Tibial nerve (tissue), 4 donors: ENCODE results near the gene BIRC6. TPM values are rescaled to one million over a fixed set of nuclear protein-coding genes. Genes with fewer than 3 reads are reported as not detected.

Source experiments
- DNase-seq, 2 donors: peaks; one replicate each; pipeline ENCODE4 v3.0.0-alpha.2; 2019; ENCODE audit warnings: low spot score in 2 of 2
- H3K27ac ChIP-seq, 4 donors: fragments of 200-600 bp; sonication (generic) in 3 of 4; one replicate each; pipeline ENCODE4 v1.5.1; 2017 to 2019; ENCODE audit warnings: mild to moderate bottlenecking in 1 of 4
- H3K27me3 ChIP-seq, 2 donors: fragments of 200-600 bp; sonication (generic) in 1 of 2; one replicate each; pipeline versions ENCODE4 v1.5.1 to v1.6.0; 2017 to 2019
- H3K36me3 ChIP-seq, 3 donors: fragments of 200-600 bp; sonication (generic); one replicate each; pipeline ENCODE4 v1.5.1; 2018 to 2019
- H3K4me1 ChIP-seq, 4 donors: fragments of 200-600 bp; sonication (generic) in 3 of 4; one replicate each; pipeline ENCODE4 v1.5.1; 2017 to 2019
- H3K4me3 ChIP-seq, 4 donors: fragments of 200-600 bp; sonication (generic) in 3 of 4; one replicate each; pipeline ENCODE4 v1.5.1; 2017 to 2019; ENCODE audit warnings: mild to moderate bottlenecking in 1 of 4, moderate library complexity in 1 of 4
- H3K9me3 ChIP-seq, 4 donors: fragments of 200-600 bp; sonication (generic) in 3 of 4; one replicate each; pipeline ENCODE4 v1.5.1; 2017 to 2019
- EP300 ChIP-seq, 2 donors: sonication (generic); formaldehyde crosslinking; IDR thresholded peaks; one replicate each; pipeline ENCODE4 v1.6.1; 2017; ENCODE audit warnings: antibody characterized with exemption in 2 of 2, mild to moderate bottlenecking in 1 of 2
- POLR2A ChIP-seq, 2 donors: fragments of 450-650 bp; IDR thresholded peaks; one replicate each; pipeline ENCODE4 v1.6.1; 2017; ENCODE audit warnings: antibody characterized with exemption in 2 of 2, mild to moderate bottlenecking in 2 of 2, moderate library complexity in 2 of 2
- WGBS, 2 donors: methylation state at CpG; one replicate each; pipeline ENCODE4 v1.1.5; 2018; 5-methylcytosine and 5-hydroxymethylcytosine counted together
- total RNA-seq, 4 donors: library from RNA; depleted of rRNA; stranded (reverse); fragments of >200 nt; gene quantifications; one replicate each; pipeline ENCODE4 v1.1.0, GENCODE V29; 2016
- TF ChIP-seq, protein P1 (sequence below), 5 experiments: fragments of 200-600 bp in 3 of 5; fragments of 450-650 bp in 2 of 5; sonication (generic) in 3 of 5; IDR thresholded peaks; one replicate each; pipeline ENCODE4 v1.5.1; 2016 to 2019; ENCODE audit warnings: antibody characterized with exemption in 5 of 5, mild to moderate bottlenecking in 3 of 5, moderate library complexity in 2 of 5

BIRC6 gene
- total RNA-seq, 4 donors from 2014 or later = 87.5 to 154 (median 124) TPM

DNA sequence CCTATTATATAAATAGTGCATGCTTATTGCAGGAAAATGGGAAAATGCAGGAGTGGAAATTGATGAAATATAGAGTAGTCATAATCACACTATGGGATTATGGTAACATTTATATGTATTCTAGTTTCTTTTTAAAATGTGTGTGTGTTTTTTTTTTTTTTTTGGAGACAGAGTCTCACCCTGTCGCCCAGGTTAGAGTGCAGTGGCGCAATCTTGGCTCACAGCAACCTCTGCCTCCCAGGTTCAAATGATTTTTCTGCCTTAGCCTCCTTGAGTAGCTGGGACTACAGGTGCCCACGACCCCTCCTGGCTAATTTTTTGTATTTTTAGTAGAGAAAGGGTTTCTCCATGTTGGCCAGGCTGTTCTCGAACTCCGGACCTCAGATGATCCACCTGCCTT, 47.0 kb downstream of the BIRC6 start:
- no peak overlapping the region for H3K27ac ChIP-seq
- DNase-seq = no peak
- H3K9me3 ChIP-seq = no peaks in the 10 kb centered on the region
- H3K36me3 ChIP-seq = peaks cover 0 to 66% (median 0%) of the 10 kb centered on the region in 3 donors
- H3K27me3 ChIP-seq = no peaks in the 10 kb centered on the region
- TF ChIP-seq POLR2A (IDR thresholded peaks at IDR 0.05) (no peak), EP300 (IDR thresholded peaks at IDR 0.05) (no peak)
- no peak overlapping the region for H3K4me3 ChIP-seq
- no peaks in the 10 kb centered on the region for H3K4me1 ChIP-seq
- 90 to 94% methylated on average over 5 of the region's 5 CpGs for WGBS, 2 donors

DNA sequence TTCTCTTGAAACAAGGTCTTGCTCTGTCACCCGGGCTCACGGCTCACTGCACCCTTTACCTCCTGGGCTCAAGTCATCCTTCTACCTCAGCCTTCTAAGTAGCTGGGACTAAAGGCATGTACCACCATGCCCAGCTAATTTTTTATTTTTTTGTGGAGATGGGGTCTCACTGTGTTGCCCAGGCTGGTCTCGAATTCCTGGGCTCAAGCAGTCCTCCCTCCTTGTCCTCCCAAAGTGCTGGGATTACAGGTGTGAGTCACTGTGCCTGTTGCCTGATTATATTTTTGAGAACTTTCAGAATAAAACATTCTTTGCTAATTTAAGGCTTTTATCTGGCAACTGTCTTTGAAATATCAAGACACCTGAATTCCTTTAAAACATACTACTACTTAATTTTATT, 47.9 kb downstream of the BIRC6 start:
- no peaks in the 10 kb centered on the region for H3K27me3 ChIP-seq
- TF ChIP-seq POLR2A (IDR thresholded peaks at IDR 0.05) = no peak
- TF ChIP-seq, protein P1, sequence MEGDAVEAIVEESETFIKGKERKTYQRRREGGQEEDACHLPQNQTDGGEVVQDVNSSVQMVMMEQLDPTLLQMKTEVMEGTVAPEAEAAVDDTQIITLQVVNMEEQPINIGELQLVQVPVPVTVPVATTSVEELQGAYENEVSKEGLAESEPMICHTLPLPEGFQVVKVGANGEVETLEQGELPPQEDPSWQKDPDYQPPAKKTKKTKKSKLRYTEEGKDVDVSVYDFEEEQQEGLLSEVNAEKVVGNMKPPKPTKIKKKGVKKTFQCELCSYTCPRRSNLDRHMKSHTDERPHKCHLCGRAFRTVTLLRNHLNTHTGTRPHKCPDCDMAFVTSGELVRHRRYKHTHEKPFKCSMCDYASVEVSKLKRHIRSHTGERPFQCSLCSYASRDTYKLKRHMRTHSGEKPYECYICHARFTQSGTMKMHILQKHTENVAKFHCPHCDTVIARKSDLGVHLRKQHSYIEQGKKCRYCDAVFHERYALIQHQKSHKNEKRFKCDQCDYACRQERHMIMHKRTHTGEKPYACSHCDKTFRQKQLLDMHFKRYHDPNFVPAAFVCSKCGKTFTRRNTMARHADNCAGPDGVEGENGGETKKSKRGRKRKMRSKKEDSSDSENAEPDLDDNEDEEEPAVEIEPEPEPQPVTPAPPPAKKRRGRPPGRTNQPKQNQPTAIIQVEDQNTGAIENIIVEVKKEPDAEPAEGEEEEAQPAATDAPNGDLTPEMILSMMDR (IDR thresholded peaks at IDR 0.05) = no peak
- no peak for TF ChIP-seq EP300 (IDR thresholded peaks at IDR 0.05)
- WGBS, 2 donors = 94 to 95% methylated on average over 3 of the region's 3 CpGs
- H3K9me3 ChIP-seq = no peaks in the 10 kb centered on the region
- no peak overlapping the region for H3K27ac ChIP-seq
- no peak overlapping the region for H3K4me3 ChIP-seq
- H3K4me1 ChIP-seq = no peaks in the 10 kb centered on the region
- peaks cover 0 to 65% (median 0%) of the 10 kb centered on the region in 3 donors for H3K36me3 ChIP-seq
- no peak for DNase-seq

DNA sequence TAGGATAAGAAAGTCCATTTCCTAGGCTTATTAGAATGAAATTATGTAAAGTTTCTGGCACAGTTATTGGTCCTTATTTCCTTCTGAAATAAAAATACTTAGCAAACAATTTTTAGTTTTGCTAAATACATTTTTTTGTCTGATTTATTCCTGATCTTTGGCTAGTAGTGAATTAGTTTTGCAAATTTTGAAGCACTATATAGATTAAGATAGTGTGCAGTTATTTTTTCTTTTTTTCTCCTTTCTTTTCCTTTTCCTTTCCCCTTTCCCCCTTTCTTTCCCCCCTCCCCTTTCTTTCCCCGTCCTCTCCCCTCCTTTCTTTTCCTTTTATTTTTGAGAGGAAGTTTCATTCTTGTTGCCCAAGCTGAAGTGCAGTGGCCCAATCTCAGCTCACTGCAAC, 59.7 kb downstream of the BIRC6 start:
- DNase-seq = no peak
- H3K27me3 ChIP-seq = no peaks in the 10 kb centered on the region
- no peaks in the 10 kb centered on the region for H3K9me3 ChIP-seq
- no peak overlapping the region for H3K27ac ChIP-seq
- no peak overlapping the region for H3K4me3 ChIP-seq
- H3K36me3 ChIP-seq = peaks cover 0 to 48% (median 8%) of the 10 kb centered on the region in 3 donors
- TF ChIP-seq, protein P1 (IDR thresholded peaks at IDR 0.05) = no peak
- TF ChIP-seq EP300 (IDR thresholded peaks at IDR 0.05) (no peak), POLR2A (IDR thresholded peaks at IDR 0.05) (no peak)
- peaks cover 0 to 14% (median 0%) of the 10 kb centered on the region in 4 donors for H3K4me1 ChIP-seq
- 77 to 83% methylated on average over 1 of the region's 1 CpG for WGBS, 2 donors

DNA sequence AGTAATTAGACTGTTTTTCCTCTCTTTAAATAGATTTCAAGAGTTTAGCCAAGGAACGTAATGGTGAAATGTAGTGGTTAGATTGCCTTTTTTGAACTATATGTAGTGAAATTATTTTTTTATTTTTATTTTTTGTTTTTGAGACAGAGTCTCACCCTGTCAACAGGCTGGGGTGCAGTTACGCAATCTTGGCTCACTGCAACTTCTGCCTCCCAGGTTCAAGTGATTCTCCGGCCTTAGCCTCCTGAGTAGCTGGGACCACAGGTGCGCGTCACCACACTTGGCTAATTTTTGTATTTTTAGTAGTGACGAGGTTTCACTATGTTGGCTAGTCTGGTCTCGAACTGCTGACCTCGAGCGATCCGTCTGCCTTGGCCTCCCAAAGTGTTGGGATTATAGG, 60.8 kb downstream of the BIRC6 start:
- WGBS, 2 donors = 97 to 99% methylated on average over 10 of the region's 10 CpGs
- peaks cover 0 to 46% (median 8%) of the 10 kb centered on the region in 3 donors for H3K36me3 ChIP-seq
- peaks cover 0 to 25% (median 2%) of the 10 kb centered on the region in 4 donors for H3K4me1 ChIP-seq
- H3K9me3 ChIP-seq = no peaks in the 10 kb centered on the region
- TF ChIP-seq EP300 (IDR thresholded peaks at IDR 0.05) (no peak), POLR2A (IDR thresholded peaks at IDR 0.05) (no peak)
- TF ChIP-seq, protein P1 (IDR thresholded peaks at IDR 0.05) = no peak
- H3K27me3 ChIP-seq = no peaks in the 10 kb centered on the region
- H3K4me3 ChIP-seq = no peak overlapping the region
- no peak overlapping the region for H3K27ac ChIP-seq
- no peak for DNase-seq

DNA sequence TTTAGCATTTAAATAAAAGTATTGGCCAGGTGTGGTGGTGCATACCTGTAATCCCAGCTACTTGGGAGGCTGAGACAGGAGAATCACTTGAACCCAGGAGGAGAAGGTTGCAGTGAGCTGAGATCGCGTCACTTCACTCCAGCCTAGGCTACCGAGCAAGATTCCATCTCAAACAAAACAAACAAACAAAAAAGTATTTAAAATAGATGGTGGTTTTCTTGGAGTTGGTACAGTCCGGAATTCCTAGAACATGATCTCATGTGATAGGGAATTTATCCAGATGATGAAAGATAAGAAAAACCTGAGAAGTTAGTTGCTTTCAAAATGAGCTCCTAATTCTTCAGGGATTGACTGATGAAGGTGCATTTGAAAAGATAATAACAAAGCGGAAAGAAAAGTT, 62.0 kb downstream of the BIRC6 start:
- TF ChIP-seq POLR2A (IDR thresholded peaks at IDR 0.05) = no peak
- no peak for TF ChIP-seq EP300 (IDR thresholded peaks at IDR 0.05)
- TF ChIP-seq, protein P1 (IDR thresholded peaks at IDR 0.05) = no peak
- no peak overlapping the region for H3K27ac ChIP-seq
- peaks cover 0 to 45% (median 8%) of the 10 kb centered on the region in 3 donors for H3K36me3 ChIP-seq
- peaks cover 0 to 36% (median 2%) of the 10 kb centered on the region in 4 donors for H3K4me1 ChIP-seq
- DNase-seq = no peak
- H3K4me3 ChIP-seq = no peak overlapping the region
- H3K27me3 ChIP-seq = no peaks in the 10 kb centered on the region
- WGBS, 2 donors = 73 to 77% methylated on average over 5 of the region's 5 CpGs
- H3K9me3 ChIP-seq = no peaks in the 10 kb centered on the region

DNA sequence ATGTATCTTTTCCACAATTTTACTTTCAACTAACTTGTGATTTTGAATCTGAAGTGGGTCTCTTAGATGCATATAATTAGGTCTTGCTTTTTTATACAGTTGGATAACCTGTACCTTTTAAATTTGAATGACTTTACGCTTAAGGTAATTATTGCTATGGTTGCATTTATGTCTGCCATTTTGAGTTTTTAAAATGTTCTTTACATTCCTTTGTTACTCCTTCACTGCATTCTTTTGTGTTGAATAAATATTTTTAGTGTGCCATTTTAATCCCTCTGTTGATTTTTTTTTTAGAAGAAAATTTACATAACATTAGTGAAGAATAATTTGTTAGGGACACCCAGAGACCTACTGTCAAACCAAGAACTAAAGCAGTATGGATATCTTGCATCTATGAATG, 65.3 kb downstream of the BIRC6 start:
- Histone ChIP-seq H3K9me3 (no peaks in the 10 kb centered on the region), H3K36me3 (peaks cover 0 to 17% (median 0%) of the 10 kb centered on the region in 3 donors), H3K4me3 (no peak overlapping the region), H3K27ac (no peak overlapping the region), H3K27me3 (no peaks in the 10 kb centered on the region), H3K4me1 (peaks cover 0 to 65% (median 8%) of the 10 kb centered on the region in 4 donors)
- no peak for DNase-seq
- WGBS, 2 donors = 95 to 96% methylated on average over 1 of the region's 1 CpG
- TF ChIP-seq EP300 (IDR thresholded peaks at IDR 0.05) (no peak), POLR2A (IDR thresholded peaks at IDR 0.05) (no peak)
- TF ChIP-seq, protein P1 (IDR thresholded peaks at IDR 0.05) = no peak
